Activated CD8-positive, alpha-beta memory T cell treated with anti-CD3 and anti-CD28 coated beads for 24 hours (primary cell): ENCODE measurements around the gene TBC1D1.

Experiments
- DNase-seq: peaks from one replicate; pipeline ENCODE4 v3.0.0-alpha.2; 2020

The TBC1D1 gene

GRCh38 chr4:38109370-38109769 lies 218.5 kb downstream of the TBC1D1 start:
- DNase-seq = no peak

GRCh38 chr4:38109896-38110295 lies 219.0 kb downstream of the TBC1D1 start:
- no peak for DNase-seq

GRCh38 chr4:38111024-38111423 lies 220.1 kb downstream of the TBC1D1 start:
- DNase-seq = no peak

DNA sequence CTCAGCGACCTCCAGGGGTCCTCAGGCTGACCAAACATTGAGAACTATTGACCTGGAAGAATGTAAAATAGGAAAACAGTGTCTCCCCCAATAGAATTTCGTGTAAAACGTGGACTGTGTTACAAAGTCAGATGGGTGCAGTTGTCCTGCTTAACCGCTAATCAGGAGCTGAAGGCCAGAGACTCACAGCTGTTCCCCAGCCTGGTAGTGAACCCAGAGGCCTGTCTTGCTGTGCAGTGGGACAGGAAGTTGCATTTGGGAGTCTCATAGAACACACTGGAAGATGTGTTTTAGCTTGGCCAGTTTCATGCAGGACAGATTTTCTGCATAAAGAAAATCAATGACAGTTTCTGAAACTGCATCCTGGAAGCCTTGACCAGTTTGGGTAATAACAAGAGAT lies 220.8 kb downstream of the TBC1D1 start:
- no peak for DNase-seq

GRCh38 chr4:38113132-38113531 lies 222.2 kb downstream of the TBC1D1 start:
- DNase-seq = no peak

- DNase-seq = no peak
Measured at GRCh38 chr4:38113551-38113950, 222.7 kb downstream of the TBC1D1 start.

GRCh38 chr4:38114386-38115150 lies 223.7 kb downstream of the TBC1D1 start:
- DNase-seq = no peak

DNA sequence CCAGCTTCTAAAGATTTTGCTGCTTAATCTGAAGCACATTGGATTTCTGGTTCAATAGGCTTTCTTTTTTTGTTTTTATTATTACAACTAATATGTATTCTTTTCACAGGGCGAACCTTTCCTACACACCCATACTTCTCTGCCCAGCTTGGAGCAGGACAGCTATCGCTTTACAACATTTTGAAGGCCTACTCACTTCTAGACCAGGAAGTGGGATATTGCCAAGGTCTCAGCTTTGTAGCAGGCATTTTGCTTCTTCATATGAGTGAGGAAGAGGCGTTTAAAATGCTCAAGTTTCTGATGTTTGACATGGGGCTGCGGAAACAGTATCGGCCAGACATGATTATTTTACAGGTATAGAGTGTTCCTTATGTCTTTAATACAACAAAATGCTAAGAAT lies 224.7 kb downstream of the TBC1D1 start:
- DNase-seq = no peak

DNA sequence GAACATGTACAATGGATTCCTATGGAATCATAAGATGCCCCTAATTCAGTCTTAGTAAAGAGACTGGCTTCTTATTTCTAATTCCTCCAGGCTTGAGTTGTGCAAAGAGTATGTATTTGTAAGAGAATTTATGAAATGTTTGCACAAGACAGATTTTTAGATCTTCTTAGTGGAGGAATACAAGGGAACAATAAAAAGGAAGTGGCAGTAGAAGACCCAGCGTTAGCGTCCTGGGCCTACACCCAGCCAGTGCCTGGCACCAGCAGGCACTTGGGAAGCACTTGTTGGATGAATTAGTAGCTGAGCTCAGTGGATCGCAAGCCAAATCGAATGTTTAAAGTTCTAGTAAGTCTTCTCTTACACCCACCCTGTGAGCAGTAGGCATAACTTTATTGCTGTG lies 226.7 kb downstream of the TBC1D1 start:
- DNase-seq = no peak

DNA sequence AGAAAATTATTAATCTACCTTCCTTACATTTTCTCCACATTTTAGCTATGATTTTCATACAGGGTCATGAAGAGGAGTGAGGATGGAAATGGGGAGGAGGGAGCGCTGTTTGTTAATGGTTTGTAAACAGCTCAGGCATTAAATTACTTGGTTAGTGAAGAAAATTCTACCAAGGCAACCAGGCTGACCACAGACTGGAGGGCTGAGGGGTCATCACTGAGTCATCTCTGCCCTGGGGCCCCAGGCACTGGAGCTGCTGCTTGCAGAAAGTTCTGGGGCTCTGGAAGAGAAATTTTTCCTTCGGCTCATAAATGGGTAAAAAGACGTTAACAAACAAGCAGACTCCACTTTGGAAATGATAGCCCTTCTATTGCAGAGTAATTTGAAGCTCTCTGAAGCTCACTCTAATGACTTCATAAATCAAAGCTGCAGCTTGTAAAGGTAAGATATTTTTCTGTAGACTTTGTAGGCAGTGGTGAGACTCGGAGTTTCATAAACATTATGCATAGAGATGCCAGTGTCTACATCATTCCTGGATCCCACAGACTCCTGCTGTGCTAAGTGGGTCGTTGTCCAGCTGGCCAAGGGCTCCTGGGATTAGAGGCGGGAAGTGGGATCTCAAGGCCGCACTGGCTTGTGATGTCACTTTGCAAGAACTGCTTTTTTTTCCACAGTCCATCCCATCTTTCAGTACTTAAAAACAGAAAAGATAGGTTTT lies 228.9 kb downstream of the TBC1D1 start:
- DNase-seq = no peak

GRCh38 chr4:38120772-38121171 lies 229.9 kb downstream of the TBC1D1 start:
- no peak for DNase-seq

DNA sequence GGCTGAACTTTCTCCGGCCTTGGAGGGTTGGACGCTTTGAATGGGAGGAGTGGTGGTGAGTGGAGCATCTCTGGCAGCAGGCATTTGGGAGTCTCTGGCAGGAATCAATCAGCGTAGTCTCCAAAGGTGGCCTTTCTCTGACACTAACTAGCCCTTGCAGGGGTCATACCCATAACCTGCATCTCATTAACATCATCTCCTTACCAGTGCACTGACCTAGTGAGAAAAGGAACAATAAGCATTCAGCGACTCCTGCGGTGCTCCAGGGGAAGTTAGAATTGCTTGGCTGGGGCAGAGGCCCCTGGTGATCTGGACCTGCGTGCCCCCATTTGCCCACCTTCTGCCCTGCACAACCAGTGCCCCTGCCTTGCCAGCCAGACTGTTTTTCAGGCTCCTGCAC lies 231.2 kb downstream of the TBC1D1 start:
- no peak for DNase-seq

GRCh38 chr4:38123555-38123954 lies 232.7 kb downstream of the TBC1D1 start:
- no peak for DNase-seq

DNA sequence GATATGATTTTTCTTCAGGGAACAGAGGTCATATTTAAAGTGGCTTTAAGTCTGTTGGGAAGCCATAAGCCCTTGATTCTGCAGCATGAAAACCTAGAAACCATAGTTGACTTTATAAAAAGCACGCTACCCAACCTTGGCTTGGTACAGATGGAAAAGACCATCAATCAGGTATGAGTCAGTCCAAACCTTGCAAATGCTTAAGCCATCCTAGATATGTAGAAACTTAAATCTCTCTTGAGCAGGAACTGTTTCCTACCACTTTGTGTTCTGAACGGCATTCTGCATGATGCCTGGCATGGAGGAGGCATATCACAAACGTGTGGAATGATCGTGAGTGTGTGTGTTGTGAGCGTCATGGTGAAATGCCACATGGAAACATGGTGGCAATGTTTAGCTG lies 234.1 kb downstream of the TBC1D1 start:
- no peak for DNase-seq

DNA sequence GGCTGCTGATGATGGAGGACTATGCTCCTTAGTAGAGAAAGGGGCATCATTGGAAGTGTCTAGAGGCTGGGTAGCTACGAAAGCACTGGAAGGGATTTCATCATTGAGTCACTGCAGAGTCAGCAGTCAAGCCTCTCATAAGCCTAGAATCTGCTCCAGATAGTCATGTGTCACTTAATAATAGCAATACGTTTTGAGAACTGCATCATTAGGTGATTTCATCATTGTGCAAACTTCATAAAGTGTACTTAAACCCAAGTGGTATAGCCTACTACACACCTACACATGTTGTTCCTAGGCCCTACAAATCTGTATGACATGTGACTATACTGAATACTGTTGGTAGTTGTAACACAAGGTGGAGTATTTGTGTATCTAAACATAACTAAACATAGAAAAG lies 234.9 kb downstream of the TBC1D1 start:
- no peak for DNase-seq

DNA sequence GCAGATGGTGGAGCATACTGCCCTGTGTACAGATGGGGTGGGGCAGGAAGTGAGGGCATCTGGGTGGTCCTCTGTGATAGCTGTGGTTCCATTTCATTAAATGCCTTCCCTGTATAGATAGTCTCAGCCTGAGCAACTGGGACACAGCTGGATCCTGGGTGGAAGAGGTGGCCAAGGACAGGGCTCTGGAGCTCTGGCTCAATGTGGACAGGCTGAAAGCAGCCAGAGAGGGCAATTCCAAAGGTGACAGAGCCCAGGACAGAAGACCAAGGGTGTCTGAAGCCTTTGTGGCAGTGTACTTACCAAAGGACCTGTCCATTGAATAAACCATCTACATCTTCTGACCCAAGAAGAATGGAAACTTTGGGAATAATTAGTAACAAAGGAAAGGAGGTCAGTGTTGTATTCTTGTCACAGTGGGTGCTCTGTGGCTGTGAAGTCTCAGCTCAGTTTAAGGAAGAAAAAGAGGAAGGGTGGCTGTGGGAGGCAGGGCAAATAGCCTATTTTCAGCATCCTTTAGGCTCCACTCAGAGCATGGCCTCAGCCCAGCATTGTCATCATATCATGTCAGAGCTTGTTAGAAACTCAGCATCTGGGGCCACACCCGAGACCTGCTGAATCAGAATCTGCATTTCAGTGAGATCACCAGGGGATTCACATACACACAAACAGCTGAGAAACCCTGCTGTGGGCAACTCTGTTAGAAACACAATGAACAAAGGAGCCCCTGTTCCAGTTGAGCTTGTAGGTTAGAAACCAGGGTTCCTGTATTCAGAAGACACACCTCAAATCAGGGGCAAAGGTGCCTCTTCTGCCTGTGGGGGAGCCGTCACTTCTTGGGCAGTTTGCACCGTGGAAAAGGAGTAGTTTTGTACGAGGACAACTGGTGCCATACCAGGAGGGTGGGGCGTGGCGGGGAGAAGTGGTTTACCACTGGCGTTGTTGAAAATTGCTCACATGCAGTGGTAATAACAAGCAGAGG lies 237.9 kb downstream of the TBC1D1 start:
- DNase-seq = peak; percentile 84

- DNase-seq = no peak
Measured at GRCh38 chr4:38129460-38130227, 238.8 kb downstream of the TBC1D1 start.

- DNase-seq = no peak
Measured at GRCh38 chr4:38130884-38131283, 240.0 kb downstream of the TBC1D1 start.

DNA sequence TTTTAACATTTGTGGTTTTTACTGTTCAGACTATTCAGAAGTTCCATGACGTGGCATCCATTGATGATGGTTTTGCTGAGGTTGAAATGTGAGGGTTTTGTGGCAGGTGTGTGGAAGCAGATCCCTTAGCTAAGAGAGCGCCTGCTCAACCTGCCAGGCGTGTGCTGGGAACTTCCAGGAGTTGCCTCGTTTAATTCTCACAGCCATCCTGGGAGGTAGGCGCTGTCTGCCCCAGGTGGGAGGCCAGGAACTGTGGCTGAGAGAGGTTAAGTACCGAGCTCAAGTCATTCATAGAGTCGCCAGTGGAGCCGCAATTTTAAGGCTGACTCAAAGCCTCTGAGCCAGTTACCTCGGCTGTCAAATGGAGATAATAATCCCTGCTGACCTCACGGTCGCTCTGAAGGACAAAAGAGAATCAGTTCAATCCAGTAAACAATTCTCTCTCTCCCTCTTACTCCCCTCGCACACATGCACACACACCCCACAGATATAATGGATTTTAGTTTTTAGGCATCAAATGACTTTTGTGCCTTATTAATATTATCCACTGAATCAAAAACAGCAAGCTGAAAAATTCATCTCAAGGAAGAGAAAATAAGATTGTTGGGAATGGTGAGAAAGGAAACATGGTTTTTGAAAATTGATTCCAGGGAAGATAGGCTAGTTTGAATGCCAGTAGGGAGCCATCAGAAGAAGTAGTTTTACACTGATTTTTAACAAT lies 240.6 kb downstream of the TBC1D1 start:
- DNase-seq = peak; percentile 88

- DNase-seq = peak; percentile 80
Measured at GRCh38 chr4:38132107-38132673, 241.3 kb downstream of the TBC1D1 start.
